ENCODE measurements around the gene SYT2.
"Not testable (repeated sequence)": the region's sequence is repeated elsewhere in the genome, so short reads cannot be mapped to it uniquely, and the experiment has no call there.

Gene SYT2

GRCh38 chr1:202620036-202620435 lies 90.2 kb downstream of the SYT2 start:
- DNase-seq: not testable (repeated sequence)

DNA sequence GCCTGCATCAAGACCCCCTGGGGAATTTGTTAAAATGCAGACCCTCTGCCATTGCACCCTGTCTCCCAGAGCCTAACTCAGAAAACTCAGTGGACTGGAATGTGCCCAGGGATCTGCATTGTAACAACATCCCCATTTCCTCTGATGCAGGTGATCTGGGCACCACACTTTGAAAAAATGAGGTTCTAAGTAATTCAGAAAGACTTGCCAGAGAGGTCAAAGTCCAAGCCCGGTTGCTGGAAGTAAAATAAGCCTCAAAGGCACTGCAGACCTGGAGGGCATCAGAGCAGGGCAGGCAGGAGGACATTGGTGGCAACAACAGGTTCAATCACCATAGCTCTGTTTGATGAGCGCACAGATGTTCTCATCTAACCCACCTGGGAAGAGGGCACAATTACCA lies 90.7 kb downstream of the SYT2 start:
- no peak for DNase-seq

GRCh38 chr1:202619012-202619411 lies 91.2 kb downstream of the SYT2 start:
- not testable (repeated sequence) for DNase-seq

DNA sequence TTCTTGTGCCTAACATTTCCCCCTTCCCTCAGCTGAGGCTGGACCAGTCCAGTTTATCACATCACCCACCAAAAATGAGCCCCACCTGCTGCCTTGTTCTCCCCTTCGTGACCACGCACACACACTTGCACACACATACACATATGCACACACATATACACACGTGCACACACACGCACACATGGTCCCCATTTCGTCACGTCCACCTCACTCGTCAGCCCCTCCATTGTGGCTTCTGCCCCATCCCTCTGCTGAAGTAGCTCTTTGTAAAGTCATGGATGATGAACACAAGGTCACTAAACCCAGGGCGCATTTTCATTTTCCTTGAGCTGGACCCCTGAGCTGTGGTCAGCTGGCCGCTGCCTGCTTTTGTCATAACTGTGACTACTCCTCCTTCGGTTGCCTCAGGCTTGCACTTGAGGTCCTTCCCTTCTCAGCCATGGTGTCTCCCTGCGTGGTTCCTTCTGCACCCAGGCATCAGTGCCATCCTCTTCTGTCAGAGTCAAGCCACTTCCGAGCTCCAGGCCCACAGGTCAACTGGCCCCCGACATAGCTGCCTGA lies 93.8 kb downstream of the SYT2 start:
- peak in 1 of 2 experiments; percentile 52 for DNase-seq

DNA sequence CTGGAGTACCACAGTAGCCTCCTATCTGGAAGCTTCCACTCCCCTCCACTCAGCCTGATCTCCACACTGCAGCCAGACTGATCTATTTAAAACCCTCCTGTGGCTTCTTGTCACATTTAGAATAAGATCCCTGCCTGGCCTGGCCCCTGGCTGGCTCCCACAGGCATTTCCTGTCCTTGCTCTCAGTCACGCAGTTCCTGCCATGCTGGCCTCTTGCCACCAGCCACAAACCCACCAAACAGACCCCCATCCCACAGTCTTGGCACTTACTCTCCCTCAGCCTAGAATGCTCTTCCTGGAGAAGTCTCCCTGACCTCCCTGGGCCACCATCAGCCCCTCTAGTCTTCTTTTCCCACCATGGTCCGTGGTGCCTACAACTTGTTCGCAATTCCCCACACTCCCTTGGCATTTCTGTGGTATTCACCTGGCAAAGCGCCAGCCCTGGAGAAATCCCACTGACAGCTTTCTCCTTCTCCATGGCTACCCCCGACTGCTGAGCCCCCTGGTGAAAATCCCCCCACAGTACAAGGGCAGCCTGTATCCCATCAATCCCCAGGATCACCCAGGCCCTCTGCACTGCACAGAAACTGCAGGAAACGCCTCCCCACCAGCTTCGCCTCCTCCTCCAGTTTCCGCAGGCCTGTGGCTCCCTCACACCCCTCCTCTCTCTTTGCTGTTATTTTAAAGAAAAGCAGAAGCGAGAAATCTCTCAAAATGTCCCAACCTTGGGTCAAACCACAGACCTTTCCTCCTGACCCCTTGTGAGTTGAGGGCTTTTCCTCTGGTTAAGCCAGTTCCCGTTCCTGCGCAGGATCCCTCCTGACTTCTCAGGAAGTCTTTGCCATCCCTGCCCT lies 94.5 kb downstream of the SYT2 start:
- DNase-seq: peak; percentile 96 to 97

- not testable (repeated sequence) for DNase-seq
These were observed 95.1 kb downstream of the SYT2 start for GRCh38 chr1:202615208-202615500.

DNA sequence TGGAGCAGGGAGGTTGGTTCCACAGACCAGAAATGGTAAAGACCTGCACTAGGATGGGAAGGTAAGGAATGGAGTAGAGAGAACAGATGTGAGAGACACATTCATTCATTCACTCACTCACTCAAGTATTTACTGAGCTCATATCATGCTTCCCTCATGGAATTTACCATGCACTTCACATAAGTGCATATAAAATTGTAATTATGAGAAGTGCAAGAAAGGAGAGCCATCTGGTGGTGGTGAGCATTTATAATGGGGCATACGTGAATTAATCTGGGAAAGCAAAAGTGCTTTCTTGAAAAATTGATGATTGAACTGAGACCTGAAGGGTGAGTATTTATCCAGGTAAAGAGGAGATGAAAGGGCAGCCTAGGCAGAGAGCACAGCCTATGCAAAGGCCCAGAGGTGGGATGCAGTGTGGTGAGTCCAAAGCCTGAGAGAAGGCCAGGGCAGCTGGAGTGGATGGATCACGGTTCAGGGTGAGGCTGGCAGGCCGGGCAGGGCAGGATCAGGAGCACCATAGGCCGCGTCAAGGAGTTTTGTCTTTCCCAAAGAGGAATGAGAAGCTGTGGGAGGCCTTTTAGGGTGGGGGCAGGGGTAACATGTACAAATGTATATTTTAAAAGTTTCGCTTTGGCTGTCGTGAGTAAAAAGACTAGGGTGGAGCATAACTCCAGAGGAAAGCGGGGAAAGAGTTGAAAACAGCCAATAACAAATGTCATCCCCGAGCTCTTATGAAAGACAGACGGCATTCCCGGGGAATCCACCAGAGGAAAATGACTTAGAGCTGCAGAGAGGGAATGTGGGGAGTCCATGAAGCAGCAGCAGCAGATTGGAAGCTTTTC lies 95.7 kb downstream of the SYT2 start:
- DNase-seq: peak in 1 of 2 experiments; percentile 22

GRCh38 chr1:202613571-202613970 lies 96.7 kb downstream of the SYT2 start:
- no peak for DNase-seq

- not testable (repeated sequence) for DNase-seq
These were observed 98.2 kb downstream of the SYT2 start for GRCh38 chr1:202612036-202612435.

DNA sequence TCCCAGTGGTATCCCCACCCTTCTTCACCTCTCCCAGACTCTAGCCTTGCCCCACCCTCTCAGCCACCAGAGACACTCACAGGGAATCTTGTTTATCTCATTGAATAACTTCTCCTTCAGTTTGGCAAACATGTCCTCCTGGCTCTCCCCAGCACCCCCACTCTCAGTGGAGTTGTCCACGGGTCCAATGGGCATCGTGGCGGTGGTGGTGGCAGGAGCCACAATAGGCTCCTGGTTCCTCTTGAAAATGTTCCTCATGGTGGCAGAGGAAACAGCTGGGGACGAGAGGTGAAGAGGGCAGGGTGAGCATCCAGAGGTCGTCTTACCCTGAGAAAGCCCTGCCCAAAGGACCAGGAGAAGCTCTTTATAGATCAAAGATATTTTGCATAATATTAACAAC lies 104.7 kb downstream of the SYT2 start:
- DNase-seq: no peak

GRCh38 chr1:202603435-202603834 lies 106.8 kb downstream of the SYT2 start:
- no peak for DNase-seq

DNA sequence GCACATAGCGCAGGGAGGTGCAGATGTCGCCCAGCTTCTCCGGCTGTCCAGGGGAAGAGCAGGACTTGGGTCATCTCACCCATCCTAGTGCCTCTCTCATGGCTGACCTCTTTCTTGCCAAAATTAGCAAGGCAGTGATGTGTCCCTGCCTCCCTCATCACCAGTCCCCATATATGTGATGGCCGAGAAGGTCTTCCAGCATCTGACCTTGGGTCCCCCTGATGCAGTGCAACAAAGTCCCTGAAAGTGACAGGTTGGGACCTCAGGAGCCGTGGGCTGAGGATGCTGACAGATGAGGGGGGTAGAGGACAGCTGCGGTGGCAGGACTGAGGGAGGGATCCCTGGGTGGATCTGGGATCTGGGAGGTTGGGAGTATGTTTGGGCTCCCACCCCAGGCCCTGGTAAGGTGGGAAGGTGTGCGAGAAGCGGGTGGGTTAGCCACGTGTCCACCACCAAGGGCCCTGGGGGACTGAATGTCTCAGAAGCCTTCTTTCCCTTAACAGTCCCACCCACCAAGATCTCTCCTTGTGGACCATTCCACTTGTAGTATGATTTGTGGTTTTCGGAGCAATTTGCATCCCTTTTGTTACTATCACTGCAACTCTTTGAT lies 109.7 kb downstream of the SYT2 start:
- DNase-seq: no peak

- DNase-seq: peak; percentile 49 to 73
These were observed 110.4 kb downstream of the SYT2 start for GRCh38 chr1:202599669-202600431.

DNA sequence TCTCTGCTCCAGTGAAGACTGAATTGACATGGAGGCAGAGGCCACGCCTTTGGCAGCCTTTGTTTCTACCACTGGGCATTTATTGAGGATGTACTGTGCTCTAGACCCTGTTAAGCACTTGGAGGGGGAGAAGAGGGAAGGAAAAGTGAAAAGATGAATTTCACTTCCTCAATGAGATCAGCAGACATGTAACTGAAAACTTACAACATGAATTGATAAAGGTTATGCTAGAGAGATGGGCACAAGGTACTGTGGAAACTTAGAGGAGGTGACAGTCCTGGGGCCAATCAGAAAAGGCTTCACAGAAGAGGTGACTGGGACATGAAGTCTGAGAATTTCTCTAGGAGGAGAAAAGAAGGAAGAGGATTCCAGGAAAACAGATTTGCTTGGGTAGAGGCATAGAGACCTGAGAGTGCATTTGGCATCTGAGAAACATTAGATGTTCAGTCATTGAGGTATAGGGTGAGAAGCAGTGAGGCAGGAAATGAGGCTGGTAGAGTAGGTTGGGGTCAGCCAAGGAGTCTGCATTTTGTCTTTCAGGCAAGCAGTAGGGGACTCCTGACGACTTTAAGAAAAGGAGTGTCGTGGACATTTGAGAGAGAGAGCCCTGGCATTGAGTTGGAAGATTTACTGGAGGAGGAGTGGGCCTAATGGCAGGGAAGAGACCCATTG lies 113.0 kb downstream of the SYT2 start:
- no peak for DNase-seq

DNA sequence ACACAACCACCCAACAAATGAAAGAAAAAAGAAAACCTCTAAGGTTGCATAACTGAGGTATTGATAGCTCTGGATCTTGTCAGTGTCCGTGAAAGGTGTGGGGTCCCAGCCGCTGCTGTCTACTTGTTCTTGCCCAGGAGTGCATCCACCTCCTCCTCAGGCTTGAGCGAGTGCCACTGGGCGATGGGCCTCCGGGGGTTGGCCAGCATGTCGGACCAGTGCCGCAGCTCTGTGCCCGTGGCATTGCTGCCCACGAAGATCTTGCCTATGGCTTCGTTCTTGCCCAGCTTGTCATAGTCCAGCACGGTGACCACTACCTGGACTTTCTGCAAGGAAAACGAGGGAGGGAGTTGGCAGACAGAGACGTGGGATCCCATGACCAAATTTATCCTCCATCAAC lies 113.6 kb downstream of the SYT2 start:
- no peak for DNase-seq

DNA sequence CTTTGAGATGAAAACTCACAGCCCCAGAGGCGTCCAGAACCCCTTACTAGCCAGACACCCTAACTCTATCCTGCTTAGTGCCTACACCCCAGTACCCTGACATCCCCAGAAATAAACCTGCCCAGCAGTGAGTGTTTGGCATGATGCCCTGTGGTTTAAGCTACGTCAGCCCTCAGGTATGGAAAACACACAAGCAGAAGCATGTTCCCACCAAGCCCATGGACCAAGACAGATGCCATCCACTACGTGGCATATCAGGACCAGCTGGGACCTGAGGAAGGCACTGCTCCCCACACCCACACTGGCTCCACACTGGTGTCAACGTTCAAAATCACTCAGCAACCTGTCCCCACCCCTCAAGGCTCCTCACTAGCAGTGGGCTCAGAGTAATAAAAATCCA lies 116.4 kb downstream of the SYT2 start:
- DNase-seq: no peak

- no peak for DNase-seq
These were observed 118.1 kb downstream of the SYT2 start for GRCh38 chr1:202592146-202592545.

GRCh38 chr1:202591515-202591914 lies 118.7 kb downstream of the SYT2 start:
- no peak for DNase-seq

- DNase-seq: no peak
These were observed 119.3 kb downstream of the SYT2 start for GRCh38 chr1:202590975-202591411.

GRCh38 chr1:202590126-202590525 lies 120.1 kb downstream of the SYT2 start:
- DNase-seq: no peak

DNA sequence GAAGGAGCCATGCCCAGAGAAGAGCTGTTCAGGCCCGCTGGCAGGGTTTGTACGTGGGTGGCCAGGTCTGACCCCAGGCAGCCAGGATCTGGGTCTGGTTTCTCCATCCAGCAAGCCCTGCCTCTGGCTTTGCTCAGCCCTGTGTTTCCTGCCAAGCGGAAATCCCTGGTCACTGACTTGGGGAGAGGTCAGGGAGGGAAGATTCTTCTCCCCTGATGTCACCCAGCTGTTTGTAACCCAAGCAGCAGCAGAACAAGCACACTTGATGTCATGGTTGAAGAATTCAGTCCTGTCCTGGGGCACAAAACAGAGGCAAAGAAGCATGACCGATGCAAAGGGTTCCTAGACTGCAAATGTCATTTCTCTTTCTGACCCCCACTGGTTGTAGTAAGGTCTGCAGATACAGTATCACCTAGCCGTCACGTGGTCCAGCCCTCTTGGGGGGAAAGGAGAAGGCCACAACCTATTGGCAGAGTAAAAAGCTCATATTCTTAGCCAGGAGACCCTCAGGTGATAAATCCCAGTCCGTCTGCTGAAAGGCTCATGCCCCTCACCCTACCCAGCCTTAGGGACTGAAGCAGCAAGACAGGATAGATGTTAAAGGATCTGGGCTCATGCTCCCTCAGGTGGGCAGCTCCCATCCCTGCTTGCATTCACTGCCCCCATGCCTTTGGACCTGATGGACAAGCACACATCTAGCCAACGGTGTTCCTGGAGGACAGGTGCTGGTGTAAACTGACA lies 120.9 kb downstream of the SYT2 start:
- DNase-seq: no peak

All from Kasumi-1 (cell line).